GM23338 (cell line): ENCODE measurements around the gene NXN. TPM values are rescaled to one million over a fixed set of nuclear protein-coding genes. Genes with fewer than 3 reads are reported as not detected.

ENCODE experiments used
- ATAC-seq: fragments of 200-7000 bp; cut with Tn5 transposase; 3 replicates; pipeline ENCODE4 v1.9.1; 2020
- DNase-seq: peaks from one replicate; pipeline ENCODE4 v3.0.0-alpha.2; 2015; ENCODE audit warnings: low spot score
- H2AFZ ChIP-seq: fragments of 200-600 bp; sonication (generic); 2 replicates; pipeline ENCODE4 v1.8.0; 2016; ENCODE audit warnings: antibody characterized with exemption, mild to moderate bottlenecking, moderate library complexity
- H3F3A ChIP-seq: fragments of 200-600 bp; sonication (generic); replicated peaks from 2 replicates; pipeline ENCODE4 v1.8.0; 2017; ENCODE audit warnings: antibody characterized with exemption, mixed run types, low read depth
- H3K27ac ChIP-seq: fragments of 200-600 bp; sonication (generic); 2 replicates; pipeline ENCODE4 v1.6.1; 2016; ENCODE audit warnings: low read depth
- H3K27me3 ChIP-seq: fragments of 200-600 bp; sonication (generic); 2 replicates; pipeline ENCODE4 v1.8.0; 2016; ENCODE audit warnings: mild to moderate bottlenecking, mixed run types, moderate library complexity; ENCODE audit not compliant: insufficient read depth
- H3K36me3 ChIP-seq: fragments of 200-600 bp; sonication (generic); 2 replicates; pipeline ENCODE4 v1.8.0; 2016; ENCODE audit warnings: mild to moderate bottlenecking; ENCODE audit not compliant: insufficient read depth
- H3K4me1 ChIP-seq: fragments of 200-600 bp; sonication (generic); 2 replicates; pipeline ENCODE4 v1.8.0; 2016; ENCODE audit warnings: mild to moderate bottlenecking, moderate library complexity; ENCODE audit not compliant: insufficient read depth
- H3K4me2 ChIP-seq: fragments of 200-600 bp; sonication (generic); 2 replicates; pipeline ENCODE4 v1.7.1; 2017; ENCODE audit warnings: mixed run types
- H3K4me3 ChIP-seq: fragments of 200-600 bp; sonication (generic); 2 replicates; pipeline ENCODE4 v1.6.1; 2016; ENCODE audit warnings: mixed run types
- H3K79me2 ChIP-seq: fragments of 200-600 bp; sonication (generic); replicated peaks from 2 replicates; pipeline ENCODE4 v1.8.0; 2017; ENCODE audit warnings: mild to moderate bottlenecking; ENCODE audit not compliant: insufficient read depth
- H3K9me2 ChIP-seq: fragments of 200-600 bp; sonication (generic); 2 replicates; pipeline ENCODE4 v1.8.0; 2017; ENCODE audit not compliant: insufficient read depth
- H4K20me1 ChIP-seq: fragments of 200-600 bp; sonication (generic); replicated peaks from 2 replicates; pipeline ENCODE4 v1.8.0; 2017; ENCODE audit warnings: mild to moderate bottlenecking; ENCODE audit not compliant: insufficient read depth
- H3K27ac Mint-ChIP-seq: 2 replicates; pipeline ENCODE4 v1.8.0; 2020; ENCODE audit warnings: inconsistent platforms, mild to moderate bottlenecking, moderate library complexity, mixed read lengths
- H3K27me3 Mint-ChIP-seq: 3 replicates; pipeline ENCODE4 v1.8.0; 2022; ENCODE audit warnings: low read depth, mild to moderate bottlenecking, moderate library complexity, mixed read lengths, inconsistent platforms; ENCODE audit not compliant: insufficient read depth, poor library complexity
- H3K36me3 Mint-ChIP-seq: 3 replicates; pipeline ENCODE4 v1.8.0; 2021; ENCODE audit warnings: low read depth, mild to moderate bottlenecking, inconsistent platforms, moderate library complexity, mixed read lengths
- H3K4me1 Mint-ChIP-seq: 3 replicates; pipeline ENCODE4 v1.8.0; 2020; ENCODE audit warnings: mild to moderate bottlenecking, inconsistent platforms, mixed read lengths
- H3K4me3 Mint-ChIP-seq: 3 replicates; pipeline ENCODE4 v1.8.0; 2021; ENCODE audit warnings: moderate library complexity, mild to moderate bottlenecking, inconsistent platforms, mixed read lengths
- H3K9me3 Mint-ChIP-seq: 3 replicates; pipeline ENCODE4 v1.8.0; 2020; ENCODE audit warnings: moderate library complexity, mild to moderate bottlenecking, inconsistent platforms, mixed read lengths
- CREB1 ChIP-seq: fragments of 250-450 bp; sonication (Bioruptor Pico); IDR thresholded peaks from 2 replicates; pipeline ENCODE4 v1.5.0; 2020; ENCODE audit warnings: low read depth, mild to moderate bottlenecking, moderate library complexity
- CTCF ChIP-seq, 2 experiments: fragments of 200-600 bp in 1 of 2; sonication (generic) in 1 of 2; conservative IDR thresholded peaks; 2 replicates each; pipeline versions ENCODE4 v1.5.1 to v1.6.1; 2016 to 2017; ENCODE audit warnings: antibody characterized with exemption in 2 of 2, low read depth in 2 of 2, mild to moderate bottlenecking in 2 of 2, moderate library complexity in 1 of 2
- EZH2phosphoT487 ChIP-seq: fragments of 200-600 bp; sonication (generic); IDR thresholded peaks from one replicate; pipeline ENCODE4 v1.8.1; 2018; ENCODE audit warnings: antibody characterized with exemption; ENCODE audit not compliant: unreplicated experiment
- NANOG ChIP-seq: IDR thresholded peaks from 2 replicates; pipeline ENCODE4 v1.6.1; 2016; ENCODE audit warnings: antibody characterized with exemption, borderline replicate concordance
- REST ChIP-seq: IDR thresholded peaks from one replicate; pipeline ENCODE4 v1.6.1; 2018; ENCODE audit warnings: antibody characterized with exemption; ENCODE audit not compliant: unreplicated experiment
- ZNF114 ChIP-seq: fragments of 250-450 bp; sonication (Bioruptor Pico); IDR thresholded peaks from 2 replicates; pipeline ENCODE4 v1.5.0; 2020; ENCODE audit warnings: mild to moderate bottlenecking, moderate library complexity
- ZNF462 ChIP-seq: fragments of 250-450 bp; sonication (Bioruptor Pico); IDR thresholded peaks from 2 replicates; pipeline ENCODE4 v1.5.0; 2020; ENCODE audit warnings: mild to moderate bottlenecking, moderate library complexity
- polyA plus RNA-seq: library from polyadenylated mRNA; unstranded; fragments of >200 nt; fragmentation: Nextera tagmentation; extraction: Ambion mirVana; gene quantifications from 2 replicates; pipeline ENCODE4 v1.2.1, GENCODE V29; 2016
- total RNA-seq: library from RNA; depleted of rRNA; stranded (reverse); fragments of >200 nt; shearing (Covaris generic); gene quantifications from 2 replicates; pipeline ENCODE4 v1.2.3, GENCODE V29; 2014

NXN gene
- total and polyA plus RNA-seq, 2 experiments from 2014 or later = 31.8 to 105 TPM

- TF ChIP-seq ZNF462 (CRISPR knock-in tag) (no peak), EZH2phosphoT487 (no peak), ZNF114 (CRISPR knock-in tag) (no peak), CTCF (conservative IDR thresholded peaks at IDR 0.05; ENCODE audit: low read depth in 2 of 2) (no peak), NANOG (no peak)
Measured at GRCh38 chr17:1006054-1006453, 26.5 kb upstream of the NXN start (continued).

GRCh38 chr17:1005361-1005946, 25.9 kb upstream of the NXN start:
- no peaks in the 10 kb centered on the region; the same call in 2 of the 3 replicates for H3K9me3 Mint-ChIP-seq
- ATAC-seq (no peak), DNase-seq (no peak)
- Histone ChIP-seq H3K9me2 (no peaks in the 10 kb centered on the region), H2AFZ (no peak overlapping the region), H3K4me2 (no peak overlapping the region), H3F3A (peaks cover 12% of the 10 kb centered on the region; the same call in 1 of the 2 replicates), H3K36me3 (peaks cover 12% of the 10 kb centered on the region; the same call in 1 of the 2 replicates), H3K4me1 (no peaks in the 10 kb centered on the region), H3K27me3 (no peaks in the 10 kb centered on the region), H4K20me1 (peaks cover 15% of the 10 kb centered on the region), H3K79me2 (no peaks in the 10 kb centered on the region; the same call in 1 of the 2 replicates), H3K27ac (0 out of 2 replicates have a peak overlapping the region, but pooled peaks have one; percentile 63), H3K4me3 (no peak overlapping the region)
- peaks cover 5% of the 10 kb centered on the region for H3K27me3 Mint-ChIP-seq
- H3K27ac Mint-ChIP-seq = peak overlapping the region; percentile 87
- H3K4me3 Mint-ChIP-seq = no peak overlapping the region
- H3K4me1 Mint-ChIP-seq = peaks cover 16% of the 10 kb centered on the region
- H3K36me3 Mint-ChIP-seq = peaks cover 37% of the 10 kb centered on the region
- no peak for TF ChIP-seq CREB1 (CRISPR knock-in tag)
- TF ChIP-seq REST = no peak
